ENCODE data around the gene EIF2B4. TPM values are rescaled to one million over a fixed set of nuclear protein-coding genes. Genes with fewer than 3 reads are reported as not detected.
A peak's percentile ranks its signal among the peaks of the same experiment; 100 is the strongest.

Gene EIF2B4
- total and polyA plus RNA-seq, 9 of the 15 experiments (the other 6 are each of a cell fraction or from before 2014, with no cell fraction given) = 29.7 to 80.3 (median 58.9) TPM

DNA sequence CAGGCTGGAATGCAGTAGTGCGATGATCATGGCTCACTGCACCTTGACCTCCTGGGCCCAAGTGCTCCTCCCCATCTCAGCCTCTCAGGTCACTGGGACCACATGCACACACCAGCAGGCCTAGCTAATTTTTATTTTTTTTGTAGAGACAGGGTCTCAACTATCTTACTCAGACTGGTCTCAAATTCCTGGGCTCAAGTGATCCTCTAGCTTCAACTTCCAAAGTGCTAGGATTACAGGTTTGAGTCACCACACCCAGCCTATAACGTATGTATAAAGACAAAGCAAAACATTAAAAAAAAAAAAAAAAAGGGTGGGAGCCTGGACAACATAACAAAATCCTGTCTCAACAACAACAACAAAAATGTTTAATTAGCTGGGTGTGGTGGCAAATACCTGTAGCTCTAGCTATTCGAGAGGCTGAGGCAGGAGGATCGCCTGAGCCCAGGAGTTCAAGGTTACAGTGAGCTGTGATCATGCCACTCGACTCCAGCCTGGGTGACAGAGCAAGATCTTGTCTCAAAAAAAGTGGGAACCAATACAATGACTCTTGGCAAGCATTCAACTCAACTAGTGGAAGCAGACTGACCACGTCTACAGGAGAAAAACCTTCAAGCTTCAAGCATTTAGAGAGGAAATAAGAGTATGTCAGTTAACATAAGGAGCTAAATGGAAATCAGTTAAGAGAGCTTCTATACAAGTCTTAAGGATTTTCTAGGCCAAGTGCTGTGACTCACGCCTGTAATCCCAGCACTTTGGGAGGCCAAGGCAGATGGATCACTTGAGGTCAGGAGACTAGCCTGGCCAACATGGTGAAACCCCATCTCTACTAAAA is 16.2 kb downstream of the EIF2B4 start (continued):
- TF ChIP-seq, protein P1, sequence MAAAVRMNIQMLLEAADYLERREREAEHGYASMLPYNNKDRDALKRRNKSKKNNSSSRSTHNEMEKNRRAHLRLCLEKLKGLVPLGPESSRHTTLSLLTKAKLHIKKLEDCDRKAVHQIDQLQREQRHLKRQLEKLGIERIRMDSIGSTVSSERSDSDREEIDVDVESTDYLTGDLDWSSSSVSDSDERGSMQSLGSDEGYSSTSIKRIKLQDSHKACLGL (CRISPR knock-in tag; IDR thresholded peaks at IDR 0.05; ENCODE audit: borderline replicate concordance, poor library complexity, severe bottlenecking) = no peak
- TF ChIP-seq CBFA2T3 (IDR thresholded peaks at IDR 0.05) (no peak; the same call in 1 of the 2 replicates), BMI1 (IDR thresholded peaks at IDR 0.05; ENCODE audit: low read length) (no peak), ETV1 (tag; conservative IDR thresholded peaks at IDR 0.05; ENCODE audit: low read depth) (no peak), NFIC (IDR thresholded peaks at IDR 0.05) (peak; percentile 94), SMARCA4 (IDR thresholded peaks at IDR 0.05) (peak; percentile 84), SMAD2 (IDR thresholded peaks at IDR 0.05; ENCODE audit: low read depth, low read length) (no peak), DDX20 (tag; IDR thresholded peaks at IDR 0.05; ENCODE audit: low read depth) (no peak), MYNN (IDR thresholded peaks at IDR 0.05) (peak; percentile 35; the same call in 1 of the 2 replicates), MYNN (CRISPR knock-in tag; IDR thresholded peaks at IDR 0.05) (no peak), HLTF (IDR thresholded peaks at IDR 0.05) (0 out of 2 replicates have a peak, but pooled peaks have one; percentile 50), HNRNPLL (IDR thresholded peaks at IDR 0.05; ENCODE audit: low read depth, low read length, poor library complexity, severe bottlenecking) (peak; percentile 37), JUND (IDR thresholded peaks at IDR 0.05; ENCODE audit: borderline replicate concordance, low read depth, low read length) (no peak), JUND (tag; IDR thresholded peaks at IDR 0.05; ENCODE audit: borderline replicate concordance, low read depth, low read length) (peak; percentile 30; the same call in 1 of the 3 replicates), ZSCAN29 (IDR thresholded peaks at IDR 0.05) (peak; percentile 50; the same call in 1 of the 2 replicates), TAF1 (IDR thresholded peaks at IDR 0.05; ENCODE audit: control insufficient read depth, extremely low read depth, insufficient read depth, low read length, severe bottlenecking) (no peak), ZEB2 (IDR thresholded peaks at IDR 0.05) (peak; percentile 42; the same call in 1 of the 2 replicates), KDM1A (IDR thresholded peaks at IDR 0.05) (peak; percentile 43 to 52), LEF1 (IDR thresholded peaks at IDR 0.05) (peak; percentile 80), ZNF695 (CRISPR knock-in tag; IDR thresholded peaks at IDR 0.05) (no peak), FOXJ2 (tag; IDR thresholded peaks at IDR 0.05) (peak; percentile 55; the same call in 1 of the 2 replicates), EGR1 (conservative IDR thresholded peaks at IDR 0.05) (no peak), CHCHD3 (CRISPR knock-in tag; IDR thresholded peaks at IDR 0.05) (no peak), MBD2 (IDR thresholded peaks at IDR 0.05; ENCODE audit: borderline replicate concordance, low read depth) (0 out of 2 replicates have a peak, but pooled peaks have one; percentile 8), ATF1 (CRISPR knock-in tag; IDR thresholded peaks at IDR 0.05) (no peak), ATF1 (tag; IDR thresholded peaks at IDR 0.05) (peak; percentile 44; the same call in 1 of the 2 replicates), FOXM1 (IDR thresholded peaks at IDR 0.05; ENCODE audit: low read depth) (no peak; the same call in 1 of the 2 replicates), FOXM1 (CRISPR knock-in tag; IDR thresholded peaks at IDR 0.05; ENCODE audit: low read depth) (no peak), RBM14 (IDR thresholded peaks at IDR 0.05; ENCODE audit: borderline replicate concordance, insufficient read depth, low read depth, low read length) (no peak), DPF2 (IDR thresholded peaks at IDR 0.05) (peak; percentile 90), NELFE (IDR thresholded peaks at IDR 0.05; ENCODE audit: insufficient read depth, insufficient read length) (no peak), MTA1 (IDR thresholded peaks at IDR 0.05; ENCODE audit: borderline replicate concordance) (0 out of 2 replicates have a peak, but pooled peaks have one; percentile 13), NFATC3 (IDR thresholded peaks at IDR 0.05) (no peak), BACH1 (tag; IDR thresholded peaks at IDR 0.05) (0 out of 2 replicates have a peak, but pooled peaks have one; percentile 29), POLR2AphosphoS5 (IDR thresholded peaks at IDR 0.05; ENCODE audit: control insufficient read depth, insufficient read depth, low read depth, low read length) (no peak)

Measured in K562 (cell line).